GM18520 (cell line): ENCODE measurements around the gene CLTC.
"Not testable (repeated sequence)": the region's sequence is repeated elsewhere in the genome, so short reads cannot be mapped to it uniquely, and the experiment has no call there.

Experiments
- ATAC-seq: cut with Tn5 transposase; IDR thresholded peaks from one replicate; pipeline ENCODE4 v1.9.1; 2021; ENCODE audit not compliant: unreplicated experiment

Gene CLTC

GRCh38 chr17:59633658-59634359, 14.1 kb downstream of the CLTC start:
- ATAC-seq: no peak

GRCh38 chr17:59634632-59635541, 15.2 kb downstream of the CLTC start:
- ATAC-seq: no peak

DNA sequence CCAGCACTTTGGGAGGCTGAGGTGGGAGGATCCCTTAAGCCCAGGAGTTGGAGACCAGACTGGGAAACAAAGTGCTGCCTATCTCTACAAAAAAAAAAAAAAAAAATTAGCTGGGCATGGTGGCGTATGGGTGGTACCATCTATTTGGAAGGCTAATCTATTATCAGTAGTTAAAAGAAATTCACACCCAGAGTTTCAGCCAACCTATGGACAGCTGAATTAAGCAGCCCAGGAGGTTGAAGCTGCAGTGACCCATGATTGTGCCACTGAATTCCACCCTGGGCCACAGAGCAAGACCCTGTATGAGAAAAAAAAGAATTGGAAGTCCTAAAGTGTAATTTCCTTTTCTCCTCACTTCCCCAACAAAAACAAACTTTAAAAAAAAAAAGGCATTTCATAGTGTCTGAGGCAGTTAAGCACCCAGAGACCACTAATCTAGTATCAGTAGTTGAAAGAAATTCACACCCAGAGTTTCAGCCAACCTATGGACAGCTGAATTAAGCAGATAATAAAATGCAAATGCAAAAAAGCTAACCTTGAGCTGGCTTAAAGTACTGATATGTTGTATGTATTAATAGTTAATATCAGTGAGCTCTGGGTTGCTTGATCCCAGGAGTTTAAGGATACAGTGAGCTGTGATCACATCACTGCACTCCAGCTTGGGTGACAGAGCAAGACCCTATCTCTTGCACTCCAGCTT, 18.1 kb downstream of the CLTC start:
- no peak for ATAC-seq

GRCh38 chr17:59638553-59638952, 18.9 kb downstream of the CLTC start:
- no peak for ATAC-seq

DNA sequence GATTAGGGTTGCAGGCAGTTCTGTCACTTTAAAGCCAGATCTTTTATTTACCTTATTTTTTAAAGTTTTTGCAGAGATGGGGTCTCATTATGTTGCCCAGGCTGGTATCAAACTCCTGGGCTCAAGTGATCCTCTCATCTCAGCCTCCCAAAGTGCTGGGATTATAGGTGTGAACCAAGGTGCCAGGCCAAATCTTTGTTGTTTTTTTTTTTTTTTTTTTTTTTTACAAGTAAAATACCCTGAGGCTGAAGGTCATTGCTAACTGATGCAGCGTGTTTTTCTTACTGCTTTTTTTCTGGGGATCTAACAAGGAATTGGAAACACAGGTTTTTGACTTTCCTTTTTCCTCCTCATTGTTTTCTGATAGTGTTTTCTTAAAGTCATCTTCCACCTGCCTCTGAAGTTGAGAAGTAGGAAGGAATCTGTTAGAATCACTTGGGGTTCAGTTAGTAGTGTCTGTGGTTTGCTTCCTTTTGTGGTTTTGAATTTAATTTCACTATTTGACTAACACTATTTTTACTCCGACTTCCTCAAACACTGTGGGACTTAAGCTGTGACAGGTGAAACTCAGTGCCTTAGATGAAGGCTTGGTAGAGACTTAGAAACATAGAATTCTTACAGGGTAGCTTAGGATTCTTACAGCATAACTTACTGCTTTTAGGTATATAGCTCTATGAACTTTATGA, 22.2 kb downstream of the CLTC start:
- ATAC-seq: no peak

DNA sequence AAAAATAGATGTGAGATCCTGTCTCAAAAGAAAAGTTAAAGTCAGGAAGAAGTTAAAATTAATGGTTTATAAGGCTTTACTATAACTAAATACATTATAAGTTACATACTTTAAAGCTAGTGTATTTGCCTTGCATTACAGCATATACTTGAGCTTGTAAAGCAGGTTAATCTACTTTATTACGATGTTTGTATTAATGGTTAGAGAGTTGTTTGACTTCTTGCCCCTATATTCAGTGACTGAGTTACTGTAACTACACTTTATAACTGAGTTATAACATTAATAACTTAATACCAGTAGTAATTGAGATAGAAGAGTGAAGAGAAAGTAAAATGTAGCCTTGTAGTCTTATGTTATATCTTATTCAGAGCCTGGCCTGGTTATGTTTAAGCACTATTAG, 22.9 kb downstream of the CLTC start:
- no peak for ATAC-seq

- ATAC-seq: no peak
These were observed 23.8 kb downstream of the CLTC start for GRCh38 chr17:59643159-59644140.

GRCh38 chr17:59647288-59647687, 27.6 kb downstream of the CLTC start:
- no peak for ATAC-seq

DNA sequence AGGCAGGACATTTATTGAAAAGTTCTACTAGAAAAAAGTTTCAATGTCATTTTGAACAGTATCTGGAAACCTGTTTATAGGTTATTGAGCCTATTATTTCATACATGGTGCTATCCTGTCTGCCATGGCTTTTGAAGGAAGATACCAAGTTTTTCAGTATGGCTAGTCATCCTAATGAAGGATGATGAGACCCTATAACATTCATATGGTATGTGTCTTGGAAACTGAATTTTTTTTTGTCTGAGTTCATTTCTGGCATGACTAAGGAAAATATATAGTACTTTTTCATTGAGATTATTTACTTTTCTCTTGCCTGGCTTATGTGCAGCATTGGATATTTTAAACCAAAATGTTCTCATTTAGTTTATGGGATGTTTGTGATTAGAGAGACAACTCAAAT, 30.2 kb downstream of the CLTC start:
- no peak for ATAC-seq

DNA sequence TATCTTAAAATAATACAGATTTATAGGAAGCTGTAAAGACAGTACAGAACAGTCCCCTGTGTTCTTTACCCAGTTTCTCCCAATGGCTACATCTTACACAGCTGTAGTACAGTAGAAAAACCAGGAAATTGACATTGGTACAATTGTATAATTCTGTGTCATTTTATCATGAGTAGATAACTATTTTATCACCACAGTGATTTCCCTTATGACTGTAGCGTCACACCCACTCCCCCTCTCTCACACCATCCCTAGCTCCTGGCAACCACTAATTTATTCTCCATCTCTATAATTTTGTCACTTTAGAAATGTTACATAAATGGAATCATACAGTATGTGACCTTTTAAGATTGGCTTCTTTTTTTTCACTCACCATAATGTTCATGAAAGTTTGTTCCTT, 30.9 kb downstream of the CLTC start:
- no peak for ATAC-seq

DNA sequence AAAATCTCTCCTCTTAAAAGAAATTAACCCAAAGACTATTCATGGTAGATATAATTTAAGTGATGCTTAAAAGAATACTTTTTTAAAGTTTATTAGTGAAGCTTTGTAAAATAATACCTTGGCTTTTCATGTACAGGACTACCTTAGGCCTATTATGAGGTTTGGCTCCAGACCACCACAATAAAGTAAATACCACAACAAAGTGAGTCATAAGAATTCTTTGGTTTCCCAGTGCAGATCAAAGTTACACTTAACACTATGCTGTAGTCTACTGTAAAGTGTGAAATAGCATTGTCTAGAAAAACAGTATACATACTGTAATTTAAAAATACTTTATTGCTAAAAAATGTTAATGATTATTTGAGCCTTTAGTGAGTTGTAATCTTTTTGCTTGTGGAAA, 31.7 kb downstream of the CLTC start:
- ATAC-seq: no peak

DNA sequence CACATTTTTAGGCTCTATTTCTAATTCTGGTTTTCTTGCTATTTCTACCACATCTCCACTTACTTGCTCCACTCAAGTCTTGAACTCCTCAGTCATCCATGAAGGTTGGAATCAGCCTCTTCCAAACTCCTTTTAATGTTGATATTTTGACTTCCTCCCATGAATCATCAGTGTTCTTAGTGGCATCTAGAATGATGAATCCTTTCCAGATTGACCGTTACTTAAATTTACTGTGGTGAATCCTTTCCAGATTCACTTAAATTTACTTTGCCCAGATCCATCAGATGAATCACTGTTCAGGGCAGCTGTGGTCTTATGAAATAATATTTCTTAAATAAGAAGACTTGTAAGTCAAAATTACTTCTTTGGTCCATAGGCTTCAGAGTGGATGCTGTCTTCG, 32.4 kb downstream of the CLTC start:
- no peak for ATAC-seq

- ATAC-seq: not testable (repeated sequence)
These were observed 36.9 kb downstream of the CLTC start for GRCh38 chr17:59656624-59657023.

GRCh38 chr17:59666235-59666634, 46.5 kb downstream of the CLTC start:
- no peak for ATAC-seq

DNA sequence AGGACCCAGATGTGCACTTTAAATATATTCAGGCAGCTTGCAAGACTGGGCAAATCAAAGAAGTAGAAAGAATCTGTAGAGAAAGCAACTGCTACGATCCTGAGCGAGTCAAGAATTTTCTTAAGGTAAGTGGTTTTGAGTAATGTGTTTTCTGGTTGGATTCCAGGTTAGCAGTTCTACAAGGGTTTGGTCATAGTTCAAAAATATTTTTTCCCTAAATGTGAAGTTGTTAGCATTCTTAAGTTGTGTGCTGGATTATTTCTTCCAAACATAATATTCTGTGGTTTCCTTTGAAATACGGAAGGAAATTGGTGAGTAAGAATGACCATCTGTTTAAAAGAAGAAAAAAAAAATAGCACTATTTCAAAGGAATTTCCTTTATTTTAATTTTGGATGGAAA, 49.1 kb downstream of the CLTC start:
- no peak for ATAC-seq

- no peak for ATAC-seq
These were observed 49.7 kb downstream of the CLTC start for GRCh38 chr17:59669411-59669810.

GRCh38 chr17:59669944-59670343, 50.2 kb downstream of the CLTC start:
- ATAC-seq: no peak

- ATAC-seq: no peak
These were observed 51.7 kb downstream of the CLTC start for GRCh38 chr17:59671386-59671785.

- ATAC-seq: no peak
These were observed 55.5 kb downstream of the CLTC start for GRCh38 chr17:59675231-59675630.

DNA sequence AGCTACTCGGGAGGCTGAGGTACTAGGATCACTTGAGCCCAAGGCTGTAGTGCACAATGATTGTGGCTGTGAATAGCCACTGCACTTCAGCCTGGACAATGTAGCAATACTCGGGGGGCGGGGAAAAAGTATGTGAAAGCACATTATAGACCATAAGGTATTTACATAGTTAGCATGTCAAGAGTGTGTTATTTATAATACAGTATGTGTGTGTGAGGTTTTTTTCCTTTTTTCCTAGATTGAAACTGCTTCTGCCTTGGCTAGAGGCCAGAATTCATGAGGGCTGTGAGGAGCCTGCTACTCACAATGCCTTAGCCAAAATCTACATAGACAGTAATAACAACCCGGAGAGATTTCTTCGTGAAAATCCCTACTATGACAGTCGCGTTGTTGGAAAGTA, 57.0 kb downstream of the CLTC start:
- no peak for ATAC-seq
